Measurements from ENCODE around the gene CHRDL1. TPM values are rescaled to one million over a fixed set of nuclear protein-coding genes. Genes with fewer than 3 reads are reported as not detected.

CHRDL1 gene
- total and polyA plus RNA-seq, 2 donors (not counting 3 experiments of a cell fraction or from before 2014, with no cell fraction given), result not detected

DNA sequence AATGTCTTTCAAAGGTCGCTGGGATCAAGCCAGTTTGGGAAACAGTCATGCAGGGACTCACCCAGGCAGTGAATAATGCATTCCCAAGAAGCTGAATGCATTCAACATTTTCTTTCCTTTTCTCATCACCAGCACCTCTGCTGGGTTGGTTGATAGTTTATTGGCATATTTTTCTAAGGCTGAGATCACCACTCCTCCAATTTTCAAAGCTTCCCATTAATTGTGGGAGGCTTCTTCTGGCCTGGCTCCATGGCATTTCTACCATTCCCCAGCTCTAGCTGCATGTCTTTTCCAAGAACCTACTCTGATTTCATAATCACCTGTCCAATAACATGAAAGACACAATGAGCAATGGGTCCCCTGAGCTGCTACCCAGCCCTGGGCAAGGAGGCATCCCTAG, 35.8 kb downstream of the CHRDL1 start:
- CTCF ChIA-PET, result no interaction called here
- TF ChIP-seq MYC (IDR thresholded peaks at IDR 0.05; ENCODE audit: low read depth, low read length), result no peak
- no peak for TF ChIP-seq FOS (IDR thresholded peaks at IDR 0.05; ENCODE audit: borderline replicate concordance, insufficient read depth, low read length)
- TF ChIP-seq JUN (IDR thresholded peaks at IDR 0.05; ENCODE audit: borderline replicate concordance, insufficient read depth, insufficient read length, low read depth), result no peak
- no peak for TF ChIP-seq POLR2AphosphoS5 (IDR thresholded peaks at IDR 0.05; ENCODE audit: insufficient read depth, low read depth, low read length)
- no peak for TF ChIP-seq MAX (IDR thresholded peaks at IDR 0.05; ENCODE audit: insufficient read depth, insufficient read length)
- TF ChIP-seq, protein P1, sequence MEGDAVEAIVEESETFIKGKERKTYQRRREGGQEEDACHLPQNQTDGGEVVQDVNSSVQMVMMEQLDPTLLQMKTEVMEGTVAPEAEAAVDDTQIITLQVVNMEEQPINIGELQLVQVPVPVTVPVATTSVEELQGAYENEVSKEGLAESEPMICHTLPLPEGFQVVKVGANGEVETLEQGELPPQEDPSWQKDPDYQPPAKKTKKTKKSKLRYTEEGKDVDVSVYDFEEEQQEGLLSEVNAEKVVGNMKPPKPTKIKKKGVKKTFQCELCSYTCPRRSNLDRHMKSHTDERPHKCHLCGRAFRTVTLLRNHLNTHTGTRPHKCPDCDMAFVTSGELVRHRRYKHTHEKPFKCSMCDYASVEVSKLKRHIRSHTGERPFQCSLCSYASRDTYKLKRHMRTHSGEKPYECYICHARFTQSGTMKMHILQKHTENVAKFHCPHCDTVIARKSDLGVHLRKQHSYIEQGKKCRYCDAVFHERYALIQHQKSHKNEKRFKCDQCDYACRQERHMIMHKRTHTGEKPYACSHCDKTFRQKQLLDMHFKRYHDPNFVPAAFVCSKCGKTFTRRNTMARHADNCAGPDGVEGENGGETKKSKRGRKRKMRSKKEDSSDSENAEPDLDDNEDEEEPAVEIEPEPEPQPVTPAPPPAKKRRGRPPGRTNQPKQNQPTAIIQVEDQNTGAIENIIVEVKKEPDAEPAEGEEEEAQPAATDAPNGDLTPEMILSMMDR (IDR thresholded peaks at IDR 0.05; ENCODE audit: extremely low read depth in 1 of 2, insufficient read depth in 1 of 2, low read depth in 1 of 2, low read length in 2 of 2), result no peak
- no peak for TF ChIP-seq GATA2 (IDR thresholded peaks at IDR 0.05; ENCODE audit: insufficient read depth, insufficient read length, low read depth, low read length)
- no peak for TF ChIP-seq EZH2 (IDR thresholded peaks at IDR 0.05; ENCODE audit: borderline replicate concordance, low read depth, low read length, severe bottlenecking)
- no peak for TF ChIP-seq POLR2A (IDR thresholded peaks at IDR 0.05; ENCODE audit: low read depth, low read length)
- no peaks in the 10 kb centered on the region for H3K9me1 ChIP-seq (replicated peaks; ENCODE audit: control insufficient read depth, extremely low read depth, insufficient read depth, low read length)
- H3K27me3 ChIP-seq (ENCODE audit: control insufficient read depth in 2 of 2, insufficient read depth in 2 of 2, low read length in 2 of 2), result no peaks in the 10 kb centered on the region
- H3K79me2 ChIP-seq (ENCODE audit: control insufficient read depth, insufficient read depth, low read length), result no peaks in the 10 kb centered on the region
- no peaks in the 10 kb centered on the region for H3K36me3 ChIP-seq (ENCODE audit: control insufficient read depth in 2 of 2, extremely low read depth in 1 of 2, insufficient read depth in 2 of 2, low read length in 2 of 2)
- H3K9ac ChIP-seq (replicated peaks; ENCODE audit: extremely low read depth, insufficient read depth, low read length), result no peak overlapping the region
- intact Hi-C loops (cut with micrococcal nuclease) (no loop called here), dilution Hi-C loops (cut with MboI; ENCODE audit: extremely low pct_ligation_motif_present, low sequenced_read_pairs) (no loop called here)
- no peak overlapping the region for H3K4me3 ChIP-seq (replicated peaks in 1 of 3; ENCODE audit: insufficient read depth in 1 of 3, low read depth in 1 of 3, low read length in 3 of 3)
- H3K27ac ChIP-seq (ENCODE audit: insufficient read depth, low read depth, low read length), result no peak overlapping the region
- no peak overlapping the region for H3K4me2 ChIP-seq (ENCODE audit: insufficient read depth, low read length)
- FAIRE-seq (no peak), DNase-seq (ENCODE audit: low read depth, low spot score) (no peak)
- H2AFZ ChIP-seq (ENCODE audit: low read depth, low read length), result no peak overlapping the region
- BruUV-seq (replicated peaks), result no TSS peak
- H3K4me1 ChIP-seq (ENCODE audit: control insufficient read depth, extremely low read depth, insufficient read depth, low read length), result no peaks in the 10 kb centered on the region
- H4K20me1 ChIP-seq (replicated peaks; ENCODE audit: control insufficient read depth, extremely low read depth, insufficient read depth, low read length), result no peaks in the 10 kb centered on the region
- POLR2A ChIA-PET, result no interaction called here
- no peaks in the 10 kb centered on the region for H3K9me3 ChIP-seq (replicated peaks; ENCODE audit: control insufficient read depth, insufficient read depth, low read length)

Data from endothelial cell of umbilical vein (primary cell).